H54 (cell line): ENCODE results near the gene PAQR9.

Experiments
- DNase-seq: peaks from one replicate; pipeline ENCODE4 v3.0.0; 2011; ENCODE audit warnings: low spot score, mixed read lengths; ENCODE audit not compliant: insufficient read length
- FAIRE-seq: peaks from 3 replicates; lab custom pipeline; 2011; peaks lifted over from hg19 to GRCh38; lab: Jason Lieb, UNC
- POLR2A ChIP-seq: IDR thresholded peaks from 2 replicates; pipeline ENCODE4 v1.6.1; 2011; ENCODE audit warnings: low read depth, mild to moderate bottlenecking, low read length

The PAQR9 gene

GRCh38 chr3:142972092-142972753 lies 8.7 kb upstream of the PAQR9 start:
- DNase-seq (no peak), FAIRE-seq (no peak)
- no peak for TF ChIP-seq POLR2A

GRCh38 chr3:142971431-142971830 lies 8.0 kb upstream of the PAQR9 start:
- no peak for TF ChIP-seq POLR2A
- FAIRE-seq = no peak
- no peak for DNase-seq

GRCh38 chr3:142968319-142969025 lies 5.0 kb upstream of the PAQR9 start:
- FAIRE-seq (no peak), DNase-seq (no peak)
- no peak for TF ChIP-seq POLR2A

- TF ChIP-seq POLR2A = no peak
- no peak for FAIRE-seq
- no peak for DNase-seq
These were observed 3.3 kb upstream of the PAQR9 start for GRCh38 chr3:142966808-142967207.

GRCh38 chr3:142965581-142965980 lies 2.1 kb upstream of the PAQR9 start:
- DNase-seq = no peak
- no peak for FAIRE-seq
- no peak for TF ChIP-seq POLR2A

- no peak for DNase-seq
- TF ChIP-seq POLR2A = no peak
- no peak for FAIRE-seq
These were observed 299 bp downstream of the PAQR9 start for GRCh38 chr3:142963234-142963515.

- DNase-seq (no peak), FAIRE-seq (no peak)
- no peak for TF ChIP-seq POLR2A
These were observed 797 bp downstream of the PAQR9 start for GRCh38 chr3:142962520-142963233.

- FAIRE-seq (no peak), DNase-seq (no peak)
- no peak for TF ChIP-seq POLR2A
These were observed 1.3 kb downstream of the PAQR9 start for GRCh38 chr3:142962175-142962519.

- FAIRE-seq (no peak), DNase-seq (no peak)
- TF ChIP-seq POLR2A = no peak
These were observed 1.9 kb downstream of the PAQR9 start for GRCh38 chr3:142961539-142961938.

GRCh38 chr3:142960322-142960850 lies 3.1 kb downstream of the PAQR9 start:
- TF ChIP-seq POLR2A = no peak
- FAIRE-seq (no peak), DNase-seq (no peak)

GRCh38 chr3:142958707-142959106 lies 4.8 kb downstream of the PAQR9 start:
- TF ChIP-seq POLR2A = no peak
- DNase-seq (peak; percentile 37), FAIRE-seq (peak; percentile 68)

GRCh38 chr3:142953443-142953842 lies 10.0 kb downstream of the PAQR9 start:
- DNase-seq = no peak
- FAIRE-seq = no peak
- no peak for TF ChIP-seq POLR2A

- DNase-seq = no peak
- no peak for FAIRE-seq
These were observed 10.9 kb downstream of the PAQR9 start for GRCh38 chr3:142952272-142953193.

More at GRCh38 chr3:142952272-142953193, 10.9 kb downstream of the PAQR9 start:
- no peak for TF ChIP-seq POLR2A
